AG04449 (cell line): ENCODE measurements around the gene LYAR.

Experiments used
- CTCF ChIA-PET: fragments of 350-600 bp; formaldehyde crosslinking; extraction: SDS; loops from one replicate; lab custom pipeline; 2021; ENCODE audit warnings: antibody characterized with exemption; lab: Yijun Ruan, JAX
- POLR2A ChIA-PET: fragments of 400-600, 350-600 bp; formaldehyde crosslinking; extraction: SDS; loops from one replicate; lab custom pipeline; 2020; ENCODE audit warnings: antibody characterized with exemption, inconsistent platforms; lab: Yijun Ruan, JAX
- DNase-seq: peaks from one replicate; pipeline ENCODE4 v3.0.0-alpha.2; 2010; ENCODE audit warnings: low read depth, low spot score
- H3K4me3 ChIP-seq: 2 replicates; pipeline ENCODE4 v1.5.1; 2011; ENCODE audit warnings: low read depth, mild to moderate bottlenecking, control low read depth, low read length
- CTCF ChIP-seq: IDR thresholded peaks from one replicate; pipeline ENCODE4 v1.5.1; 2011; ENCODE audit warnings: mild to moderate bottlenecking, moderate library complexity, low read length, control low read depth, inconsistent platforms; ENCODE audit not compliant: insufficient read depth; ENCODE audit errors: missing control alignments

LYAR gene

DNA sequence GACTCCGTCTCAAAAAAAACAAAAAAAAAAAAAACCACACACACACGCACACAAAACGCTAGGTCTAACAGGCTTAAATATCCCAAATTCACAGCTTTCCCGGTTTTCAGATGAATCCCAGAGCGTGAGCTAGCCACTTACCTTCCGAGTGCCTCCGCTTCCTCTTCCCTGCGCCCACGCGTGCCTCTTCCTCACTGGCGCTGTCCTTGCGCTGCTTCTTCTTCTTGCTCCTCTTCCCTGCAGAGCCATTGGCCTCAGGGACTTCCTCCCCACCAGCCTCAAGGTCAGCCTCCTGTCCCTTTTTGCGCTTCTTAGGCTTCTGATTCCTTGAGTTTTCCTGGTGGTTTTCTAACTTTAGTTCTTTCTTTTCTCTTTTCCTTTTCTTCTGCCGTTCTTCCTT, 15.7 kb downstream of the LYAR start:
- CTCF ChIA-PET: interaction anchor here (0.6 to 2.5 kb wide), 3 partner anchors 14 to 157 kb away, joined by 3 to 10 read pairs (median 3); no protein-coding TSS in a partner anchor
- no peak overlapping the region for H3K4me3 ChIP-seq
- DNase-seq: no peak
- no peak for TF ChIP-seq CTCF
- POLR2A ChIA-PET: no interaction called here

DNA sequence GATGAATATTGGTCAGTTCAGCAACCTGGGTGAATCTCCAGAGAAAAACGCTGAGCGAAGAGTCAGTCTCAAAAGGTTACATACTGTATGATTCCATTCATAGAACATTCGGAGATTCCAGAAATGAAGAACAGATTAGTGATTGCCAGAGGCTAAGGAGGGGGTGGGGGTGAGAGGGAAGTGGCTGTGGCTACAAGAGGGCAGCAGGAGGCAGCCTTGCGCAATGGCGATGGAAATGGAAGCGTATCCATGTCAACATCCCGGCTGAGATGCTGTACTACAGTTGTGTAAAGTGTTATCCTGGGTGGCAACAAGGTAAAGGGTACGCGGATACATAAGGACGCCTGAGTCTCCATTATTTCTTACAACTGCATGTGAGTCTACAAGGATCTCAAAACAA, 18.0 kb downstream of the LYAR start:
- no peak overlapping the region for H3K4me3 ChIP-seq
- CTCF ChIA-PET: interaction anchor here (0.9 kb wide), 1 partner anchor 12 kb away, joined by 5 read pairs; no protein-coding TSS in a partner anchor
- POLR2A ChIA-PET: no interaction called here
- no peak for TF ChIP-seq CTCF
- no peak for DNase-seq

GRCh38 chr4:4270529-4270928, 19.4 kb downstream of the LYAR start:
- POLR2A ChIA-PET: no interaction called here
- no peak overlapping the region for H3K4me3 ChIP-seq
- no peak for TF ChIP-seq CTCF
- CTCF ChIA-PET: interaction anchor here (1.3 to 1.5 kb wide), 2 partner anchors 11 to 161 kb away, joined by 3 to 5 read pairs; no protein-coding TSS in a partner anchor
- no peak for DNase-seq

DNA sequence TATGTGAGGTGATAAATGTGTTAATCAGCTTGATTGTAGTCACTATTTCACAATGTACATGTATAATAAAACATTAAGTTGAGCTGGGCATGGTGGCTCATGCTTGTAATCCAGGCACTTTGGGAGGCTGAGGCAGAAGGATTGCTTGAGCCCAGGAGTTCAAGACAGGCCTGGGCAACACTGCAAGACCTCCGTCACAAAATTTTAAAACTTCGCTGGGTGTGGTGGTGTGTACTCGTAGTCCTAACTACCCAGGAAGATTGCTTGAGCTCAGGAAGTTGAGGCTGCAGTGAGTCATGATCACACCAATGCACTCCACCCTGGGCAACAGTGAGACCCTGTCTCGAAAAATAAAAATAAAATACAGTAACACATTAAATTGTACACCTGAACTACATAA, 20.1 kb downstream of the LYAR start:
- no peak for TF ChIP-seq CTCF
- H3K4me3 ChIP-seq: no peak overlapping the region
- DNase-seq: no peak
- ChIA-PET CTCF (interaction anchor here (1.3 to 1.5 kb wide), 3 partner anchors 10 to 162 kb away, joined by 3 to 5 read pairs (median 4); no protein-coding TSS in a partner anchor), POLR2A (no interaction called here)

GRCh38 chr4:4269331-4269731, 20.6 kb downstream of the LYAR start:
- H3K4me3 ChIP-seq: no peak overlapping the region
- POLR2A ChIA-PET: no interaction called here
- TF ChIP-seq CTCF: no peak
- DNase-seq: no peak
- CTCF ChIA-PET: interaction anchor here (1.3 to 1.5 kb wide), 3 partner anchors 9 to 163 kb away, joined by 3 to 5 read pairs (median 4); no protein-coding TSS in a partner anchor

DNA sequence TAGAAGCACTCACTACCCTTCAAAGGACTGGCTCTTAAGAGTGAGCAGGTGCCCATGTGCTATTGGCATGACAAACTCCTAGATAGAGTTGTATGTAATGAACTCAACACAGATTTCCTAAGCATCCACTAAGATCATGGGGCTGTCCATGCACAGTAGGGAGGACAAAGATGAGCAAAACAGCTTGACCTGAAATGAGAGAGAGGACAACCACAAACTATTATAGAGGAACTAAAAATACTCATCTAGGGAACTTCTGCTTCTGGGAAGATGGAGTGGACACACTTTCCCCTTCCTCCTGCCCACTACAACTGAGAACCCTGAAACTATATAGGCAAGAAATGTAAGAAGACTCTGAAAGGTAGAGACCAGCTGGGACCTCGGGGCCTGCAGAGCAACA, 21.2 kb downstream of the LYAR start:
- H3K4me3 ChIP-seq: no peak overlapping the region
- no peak for TF ChIP-seq CTCF
- ChIA-PET CTCF (interaction anchor here (1.4 to 2.2 kb wide), 3 partner anchors 10 to 17 kb away, joined by 4 to 8 read pairs (median 7); no protein-coding TSS in a partner anchor), POLR2A (no interaction called here)
- no peak for DNase-seq
